NT2/D1 (cell line): ENCODE measurements around the gene CCDC88C.

Source experiments
- DNase-seq: peaks from one replicate; pipeline ENCODE4 v3.0.0-alpha.2; 2011; ENCODE audit warnings: low read depth, low spot score
- H3K27me3 ChIP-seq: 2 replicates; pipeline ENCODE4 v1.6.0; 2011; ENCODE audit warnings: mild to moderate bottlenecking; ENCODE audit not compliant: insufficient read length, insufficient read depth
- H3K36me3 ChIP-seq: 2 replicates; pipeline ENCODE4 v1.6.1; 2011; ENCODE audit warnings: mild to moderate bottlenecking, low read length, mixed read lengths; ENCODE audit not compliant: insufficient read depth, insufficient read length
- H3K4me1 ChIP-seq: 2 replicates; pipeline ENCODE4 v1.5.1; 2011; ENCODE audit not compliant: insufficient read depth, insufficient read length
- H3K4me3 ChIP-seq: 2 replicates; pipeline ENCODE4 v1.5.1; 2011; ENCODE audit warnings: low read depth; ENCODE audit not compliant: insufficient read length
- H3K9ac ChIP-seq: 2 replicates; pipeline ENCODE4 v1.6.0; 2011; ENCODE audit warnings: low read depth; ENCODE audit not compliant: insufficient read length
- H3K9me3 ChIP-seq: 2 replicates; pipeline ENCODE4 v1.5.1; 2011; ENCODE audit warnings: mild to moderate bottlenecking, low read length; ENCODE audit not compliant: insufficient read depth
- SUZ12 ChIP-seq: IDR thresholded peaks from 2 replicates; pipeline ENCODE4 v1.6.1; 2011; ENCODE audit not compliant: insufficient read length, insufficient read depth; ENCODE audit errors: extremely low read depth
- YY1 ChIP-seq: IDR thresholded peaks from 2 replicates; pipeline ENCODE4 v1.6.1; 2011; ENCODE audit not compliant: insufficient read length, insufficient read depth
- ZNF274 ChIP-seq: IDR thresholded peaks from 2 replicates; pipeline ENCODE4 v1.6.1; 2011; ENCODE audit warnings: mild to moderate bottlenecking, low read depth, low read length

The CCDC88C gene

DNA sequence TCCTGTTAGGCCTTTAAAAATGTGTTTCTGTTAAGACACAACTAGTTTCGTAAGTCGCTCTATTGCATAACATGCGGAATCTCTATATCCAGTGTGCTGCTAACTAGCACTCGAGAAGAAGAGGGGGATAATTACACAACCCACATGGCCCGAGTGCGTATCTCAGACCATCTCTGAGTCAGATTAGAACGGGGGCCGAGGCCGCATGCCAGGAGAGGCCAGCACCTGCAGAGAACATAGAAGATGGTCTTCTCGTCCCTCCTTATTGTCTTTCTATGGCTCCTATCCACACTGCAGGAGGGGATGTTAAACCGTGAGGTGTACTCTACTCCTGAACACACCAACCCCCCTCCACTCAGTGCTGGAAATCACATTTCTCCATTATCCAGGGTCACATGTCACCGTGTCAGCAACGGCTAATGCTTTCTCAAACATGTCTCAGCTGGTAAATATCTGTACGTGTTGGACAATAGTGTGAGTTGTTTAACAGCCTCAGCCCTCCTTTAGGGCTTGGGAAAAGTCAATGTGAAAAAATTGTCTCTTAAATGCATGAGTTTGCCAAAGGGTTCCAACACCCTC is 56.3 kb downstream of the CCDC88C start:
- Histone ChIP-seq H3K9me3 (no peaks in the 10 kb centered on the region), H3K36me3 (peaks cover 4% of the 10 kb centered on the region), H3K9ac (no peak overlapping the region), H3K4me3 (no peak overlapping the region), H3K27me3 (no peaks in the 10 kb centered on the region), H3K4me1 (peaks cover 3% of the 10 kb centered on the region)
- no peak for DNase-seq
- TF ChIP-seq YY1 (no peak), SUZ12 (no peak), ZNF274 (no peak)

DNA sequence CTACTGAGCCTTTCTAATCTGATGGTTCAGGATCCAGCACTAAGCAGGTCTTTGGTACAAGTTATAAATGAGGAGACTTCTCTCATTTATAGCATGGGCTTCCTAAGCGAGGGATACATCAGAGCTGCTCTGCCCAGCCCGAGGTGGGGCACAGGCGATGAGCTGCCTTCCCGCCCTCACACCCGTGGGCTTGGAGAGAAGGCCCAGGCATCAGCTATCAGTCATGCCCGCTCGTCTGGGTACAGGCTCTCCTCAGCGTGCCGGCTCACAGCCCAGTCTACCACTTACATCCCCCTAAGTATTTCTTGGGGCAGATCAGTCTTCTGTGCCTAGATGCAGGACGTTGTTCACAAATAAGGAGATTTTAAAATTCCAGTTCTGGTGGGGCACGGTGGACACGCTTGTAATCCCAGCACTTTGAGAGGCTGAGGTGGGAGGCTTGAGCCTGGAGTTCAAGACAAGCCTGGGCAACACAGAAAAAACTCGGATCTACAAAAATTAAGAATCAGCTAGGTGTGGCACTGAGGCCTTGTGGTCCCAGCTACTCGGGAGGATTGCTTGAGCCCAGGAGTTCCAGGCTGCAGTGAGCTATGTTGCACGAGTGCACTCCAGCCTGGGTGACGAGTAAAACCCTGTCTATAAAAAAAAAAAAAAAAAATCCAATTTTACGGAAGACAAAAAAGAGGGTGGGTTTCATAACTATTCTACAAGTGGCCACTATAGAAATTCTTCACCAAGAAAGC is 57.0 kb downstream of the CCDC88C start:
- no peak for DNase-seq
- peaks cover 3% of the 10 kb centered on the region for H3K4me1 ChIP-seq
- TF ChIP-seq ZNF274 (no peak), YY1 (no peak)
- H3K9ac ChIP-seq: no peak overlapping the region
- H3K9me3 ChIP-seq: no peaks in the 10 kb centered on the region
- peaks cover 4% of the 10 kb centered on the region for H3K36me3 ChIP-seq
- H3K27me3 ChIP-seq: no peaks in the 10 kb centered on the region
- no peak overlapping the region for H3K4me3 ChIP-seq

DNA sequence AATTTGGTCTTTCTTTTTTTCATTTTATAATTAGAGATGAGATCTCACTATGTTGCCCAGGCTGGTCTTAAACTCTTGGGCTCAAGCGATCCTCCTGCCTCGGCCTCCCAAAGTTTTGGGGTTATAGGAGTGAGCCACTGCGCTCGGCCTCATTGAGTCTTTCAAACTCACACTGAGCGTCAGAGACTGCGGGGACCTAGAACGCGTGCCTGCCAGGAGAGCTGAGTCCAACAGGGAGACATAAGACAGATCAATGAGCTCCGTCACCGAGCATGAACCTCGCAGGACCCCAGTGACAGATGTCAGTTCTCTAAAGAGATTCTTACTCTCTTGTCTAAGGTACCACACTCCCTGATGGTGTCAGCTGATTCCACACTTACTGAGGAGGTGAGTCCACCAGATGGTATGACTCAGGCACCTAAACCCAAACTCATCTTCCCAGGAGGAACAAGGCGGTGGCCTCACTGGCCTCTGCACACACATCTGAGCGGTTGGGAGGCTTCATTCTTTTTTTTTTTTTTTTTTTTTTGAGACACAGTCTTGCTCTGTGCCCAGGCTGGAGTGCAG is 58.9 kb downstream of the CCDC88C start:
- Histone ChIP-seq H3K4me3 (no peak overlapping the region), H3K36me3 (peaks cover 4% of the 10 kb centered on the region), H3K27me3 (no peaks in the 10 kb centered on the region), H3K9me3 (no peaks in the 10 kb centered on the region), H3K9ac (no peak overlapping the region), H3K4me1 (peaks cover 1% of the 10 kb centered on the region)
- TF ChIP-seq SUZ12 (no peak), ZNF274 (no peak), YY1 (no peak)
- DNase-seq: no peak

DNA sequence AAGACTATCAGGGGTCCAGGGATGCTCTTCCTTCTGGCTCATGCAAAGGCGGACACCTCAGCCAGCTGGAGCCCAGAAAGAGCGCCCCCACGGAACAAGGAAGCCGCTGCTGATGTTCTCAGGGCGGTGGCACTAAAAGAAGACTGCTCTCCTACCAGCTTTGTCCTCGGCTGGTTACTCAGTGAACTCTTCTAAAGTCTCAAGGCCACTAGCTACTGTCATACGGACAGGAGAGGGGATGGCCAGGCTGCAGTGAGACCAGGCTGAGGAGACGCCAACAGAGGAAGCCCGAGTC is 59.6 kb downstream of the CCDC88C start:
- Histone ChIP-seq H3K4me3 (no peak overlapping the region), H3K4me1 (peaks cover 1% of the 10 kb centered on the region), H3K27me3 (no peaks in the 10 kb centered on the region), H3K36me3 (peaks cover 4% of the 10 kb centered on the region), H3K9ac (no peak overlapping the region), H3K9me3 (no peaks in the 10 kb centered on the region)
- no peak for DNase-seq
- no peak for TF ChIP-seq ZNF274
- TF ChIP-seq SUZ12: no peak
- no peak for TF ChIP-seq YY1

DNA sequence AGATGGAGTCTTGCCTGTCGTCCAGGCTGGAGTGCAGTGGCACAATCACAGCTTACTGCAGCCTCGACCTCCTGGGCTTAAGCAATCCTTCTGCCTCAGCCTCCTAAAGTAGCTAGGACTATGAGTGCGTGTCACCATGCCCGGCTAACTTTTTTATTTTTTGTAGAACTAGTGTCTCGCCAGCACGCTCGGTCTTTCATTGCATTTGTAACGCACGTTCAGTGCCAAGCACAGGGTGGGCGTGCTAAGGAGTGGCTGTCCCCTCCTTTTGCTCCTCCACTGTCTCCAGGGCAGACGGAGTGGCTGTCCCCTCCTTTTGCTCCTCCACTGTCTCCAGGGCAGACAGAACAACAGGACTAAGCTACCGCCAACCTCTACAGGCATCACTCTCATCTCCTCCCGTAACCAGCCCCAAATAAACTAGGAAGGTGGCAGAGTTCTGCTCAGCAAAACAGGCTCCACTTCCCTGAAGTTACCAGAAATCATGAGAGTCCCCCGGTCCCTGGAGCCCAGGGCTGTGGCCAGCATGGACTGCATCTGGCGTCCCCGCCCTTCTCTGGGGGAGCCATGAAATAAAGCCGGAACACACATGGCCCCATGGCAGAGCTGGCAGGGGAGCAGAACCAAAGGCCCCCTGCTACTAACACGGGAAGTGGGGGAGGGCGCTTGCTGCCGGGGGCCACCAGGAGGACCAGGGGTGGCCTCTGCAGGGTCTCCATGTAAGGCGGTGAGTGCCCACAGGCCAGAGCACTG is 60.2 kb downstream of the CCDC88C start:
- Histone ChIP-seq H3K36me3 (peaks cover 4% of the 10 kb centered on the region), H3K27me3 (no peaks in the 10 kb centered on the region), H3K9me3 (no peaks in the 10 kb centered on the region), H3K4me1 (peaks cover 1% of the 10 kb centered on the region), H3K9ac (no peak overlapping the region), H3K4me3 (no peak overlapping the region)
- DNase-seq: no peak
- no peak for TF ChIP-seq ZNF274
- no peak for TF ChIP-seq YY1
- no peak for TF ChIP-seq SUZ12

DNA sequence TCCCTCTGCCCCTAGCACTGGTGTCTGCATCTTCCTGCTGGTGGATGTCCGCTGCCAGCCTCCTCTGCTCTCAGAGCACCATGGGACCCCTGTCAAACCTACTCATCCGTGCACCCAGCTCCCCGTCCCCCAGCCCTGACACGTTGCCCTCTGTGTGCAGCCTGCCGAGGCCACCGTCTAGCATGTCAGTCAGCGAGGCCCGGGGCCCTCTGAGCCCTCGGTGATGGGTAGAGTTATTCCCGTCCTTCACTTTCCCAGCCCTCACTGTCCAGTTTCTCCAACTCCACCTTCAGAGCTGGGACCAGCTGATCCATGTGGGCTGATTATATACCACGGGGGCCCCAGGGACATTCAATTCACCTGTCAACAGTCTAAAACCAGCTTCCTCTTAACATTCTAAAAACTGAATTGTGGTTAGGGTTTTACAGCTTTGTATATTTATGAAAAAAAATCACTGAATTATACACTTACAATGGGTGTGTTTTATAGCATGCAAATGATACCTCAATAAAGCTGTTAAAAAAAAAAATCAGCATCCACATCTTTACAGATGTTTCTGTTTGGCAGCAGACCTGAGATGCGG is 61.3 kb downstream of the CCDC88C start:
- no peaks in the 10 kb centered on the region for H3K27me3 ChIP-seq
- no peak for DNase-seq
- TF ChIP-seq SUZ12: no peak
- no peak for TF ChIP-seq ZNF274
- no peak for TF ChIP-seq YY1
- no peaks in the 10 kb centered on the region for H3K9me3 ChIP-seq
- peaks cover 4% of the 10 kb centered on the region for H3K36me3 ChIP-seq
- no peak overlapping the region for H3K4me3 ChIP-seq
- no peak overlapping the region for H3K9ac ChIP-seq
- H3K4me1 ChIP-seq: peaks cover 1% of the 10 kb centered on the region
